Heart left ventricle (tissue), 16 donors: ENCODE results near the gene SLC25A29. TPM values are rescaled to one million over a fixed set of nuclear protein-coding genes. Genes with fewer than 3 reads are reported as not detected.

ENCODE experiments used
- ATAC-seq, 4 donors: fragments of 200-7000 bp; cut with Tn5 transposase; one replicate each; pipeline ENCODE4 v1.9.1; 2020 to 2022; ENCODE audit warnings: moderate library complexity in 4 of 4, mild to moderate bottlenecking in 3 of 4, moderate number of reproducible peaks in 1 of 4
- DNase-seq, 5 donors: peaks; one replicate each; pipeline ENCODE4 v3.0.0-alpha.2; 2020
- H3K27ac ChIP-seq, 12 donors: fragments of 200-600 bp; sonication (generic) in 4 of 12; one replicate each; pipeline versions ENCODE4 v1.5.0 to v1.8.0; 2016 to 2022; ENCODE audit warnings: mild to moderate bottlenecking in 2 of 12
- H3K27me3 ChIP-seq, 9 donors: fragments of 200-600 bp; sonication (generic) in 2 of 9; one replicate each; pipeline versions ENCODE4 v1.5.1 to v1.8.0; 2016 to 2022; ENCODE audit warnings: mild to moderate bottlenecking in 3 of 9
- H3K36me3 ChIP-seq, 9 donors: fragments of 200-600 bp; sonication (generic) in 2 of 9; one replicate each; pipeline versions ENCODE4 v1.5.0 to v1.8.0; 2018 to 2022; ENCODE audit warnings: mild to moderate bottlenecking in 2 of 9
- H3K4me1 ChIP-seq, 12 donors: fragments of 200-600 bp; sonication (generic) in 4 of 12; one replicate each; pipeline versions ENCODE4 v1.5.0 to v1.8.0; 2016 to 2022; ENCODE audit warnings: mild to moderate bottlenecking in 3 of 12
- H3K4me3 ChIP-seq, 12 donors: fragments of 200-600 bp; sonication (generic) in 4 of 12; one replicate each; pipeline versions ENCODE4 v1.5.0 to v1.8.0; 2017 to 2022; ENCODE audit warnings: mild to moderate bottlenecking in 9 of 12, moderate library complexity in 4 of 12
- H3K9me3 ChIP-seq, 12 donors: fragments of 200-600 bp; sonication (generic) in 4 of 12; one replicate each; pipeline versions ENCODE4 v1.5.0 to v1.8.0; 2016 to 2022; ENCODE audit warnings: mild to moderate bottlenecking in 1 of 12
- CTCF ChIP-seq, 12 donors: fragments of 200-600 bp; sonication (generic) in 4 of 12; IDR thresholded peaks; one replicate each; pipeline versions ENCODE4 v1.5.0 to v1.8.0; 2018 to 2022; ENCODE audit warnings: antibody characterized with exemption in 12 of 12, mild to moderate bottlenecking in 5 of 12
- POLR2A ChIP-seq, 2 donors: fragments of 450-650 bp; IDR thresholded peaks; one replicate each; pipeline ENCODE4 v1.6.1; 2017; ENCODE audit warnings: antibody characterized with exemption in 2 of 2, mild to moderate bottlenecking in 2 of 2, moderate library complexity in 2 of 2
- WGBS, 4 donors: extraction: QIAGEN DNeasy Blood & Tissue Kit in 2 of 4; methylation state at CpG; one replicate each; pipeline versions ENCODE4 v1.1.5 to v1.1.7; 2013 to 2018; 5-methylcytosine and 5-hydroxymethylcytosine counted together
- intact Hi-C, 10 donors: fragments of 100-400 bp; cut with DNase I; formaldehyde crosslinking; loops; one replicate each; pipeline versions ENCODE4 v1.11.1 to v1.14.2; 2022
- polyA plus RNA-seq, 2 donors: library from polyadenylated mRNA; stranded (reverse); fragments of 200-250 nt; gene quantifications; one replicate each; pipeline ENCODE4 v1.2.3, GENCODE V29; 2013
- total RNA-seq, 9 donors: library from RNA; depleted of rRNA in 2 of 9; stranded (reverse); fragments of >200 nt in 2 of 9; fragmentation: NEBNext Ultra II Directional in 3 of 9; extraction: Animal tissue kit (Norgen Biotek cat#: 25700) in 3 of 9; gene quantifications; one replicate each; pipeline versions ENCODE4 v1.1.0 to v1.2.4, GENCODE V29; 2016 to 2023
- donor health status: ischemic (EF 13 %, LVEDD 7.1; RV severe dilation, severe dysfunction).
- donor health status: healthy with polysubstance abuse.
- donor health status: DM: no; HTN: yes; CAD: no.
- donor health status: DM: no; HTN: no; CAD: no.
- donor health status: ischemic (EF 25% LVEDD 6.9; RV normal size, moderate dysfunction).
- donor health status: ischemic (EF 25% LVEDD 5.7; RV mildly dilated, moderate dysfunction).
- donor health status: healthy.
- donor health status: DM: yes; HTN: yes; CAD: no.
- donor health status: ischemic (EF 35%, LVEDD 5.7; RV mildly dilated, moderate dysfunction).
- donor health status: nonischemic (EF 11% LVEDD 7.7; RV severe dilation, severe dysfunction).
- donor health status: DM: yes; HTN: yes; CAD: no.
- donor health status: PGD.
- donor health status: ischemic (EF 29% LVEDD 5.4; RV normal size, mild dysfunction).
- donor health status: nonischemic (EF 23%, LVEDD 6.1; RV moderate dilation, normal function).

Gene SLC25A29
- total and polyA plus RNA-seq, 11 donors = 10.2 to 34.2 (median 21.7) TPM

- DNase-seq (peak in 2 of 5 donors; percentile 11 to 53), ATAC-seq (no peak)
- H3K27ac ChIP-seq = no peak overlapping the region
- H3K36me3 ChIP-seq = no peaks in the 10 kb centered on the region
- H3K9me3 ChIP-seq = no peaks in the 10 kb centered on the region
- H3K4me3 ChIP-seq = no peak overlapping the region
- WGBS, 4 donors = 89 to 90% (median 89%) methylated on average over 9 to 15 of the region's 15 CpGs
- TF ChIP-seq POLR2A (IDR thresholded peaks at IDR 0.05) (no peak), CTCF (IDR thresholded peaks at IDR 0.05) (no peak)
- intact Hi-C loops = no loop called here
- H3K4me1 ChIP-seq = peaks cover 0 to 17% (median 8%) of the 10 kb centered on the region in 12 donors
- no peaks in the 10 kb centered on the region for H3K27me3 ChIP-seq
Measured at GRCh38 chr14:100322138-100322957, 16.1 kb upstream of the SLC25A29 start.

GRCh38 chr14:100321473-100322137 lies 15.4 kb upstream of the SLC25A29 start:
- Histone ChIP-seq H3K4me1 (peaks cover 0 to 17% (median 8%) of the 10 kb centered on the region in 12 donors), H3K9me3 (no peaks in the 10 kb centered on the region), H3K4me3 (no peak overlapping the region), H3K27ac (no peak overlapping the region), H3K36me3 (no peaks in the 10 kb centered on the region), H3K27me3 (no peaks in the 10 kb centered on the region)
- DNase-seq (peak in 2 of 5 donors; percentile 63 to 64), ATAC-seq (peak; percentile 24 to 55 (median 36))
- TF ChIP-seq CTCF (IDR thresholded peaks at IDR 0.05) (no peak), POLR2A (IDR thresholded peaks at IDR 0.05) (no peak)
- WGBS, 4 donors = 59 to 77% (median 68%) methylated on average over 8 to 9 of the region's 9 CpGs
- intact Hi-C loops = no loop called here

GRCh38 chr14:100320157-100320856 lies 14.1 kb upstream of the SLC25A29 start:
- no peak overlapping the region for H3K4me3 ChIP-seq
- H3K27ac ChIP-seq = no peak overlapping the region
- intact Hi-C loops = no loop called here
- TF ChIP-seq CTCF (IDR thresholded peaks at IDR 0.05) (no peak), POLR2A (IDR thresholded peaks at IDR 0.05) (no peak)
- ATAC-seq = no peak
- H3K27me3 ChIP-seq = no peaks in the 10 kb centered on the region
- WGBS, 4 donors = 89 to 96% (median 94%) methylated on average over 11 to 12 of the region's 12 CpGs
- no peaks in the 10 kb centered on the region for H3K36me3 ChIP-seq
- H3K9me3 ChIP-seq = no peaks in the 10 kb centered on the region
- no peak for DNase-seq
- H3K4me1 ChIP-seq = peaks cover 0 to 17% (median 8%) of the 10 kb centered on the region in 12 donors
